HUES64 (cell line): ENCODE results near the gene OSBPL6.

Experiments
- H3K27ac ChIP-seq: 2 replicates; pipeline ENCODE4 v1.7.0; 2013; ENCODE audit warnings: low read depth, low read length, inconsistent platforms
- H3K27me3 ChIP-seq: 2 replicates; pipeline ENCODE4 v1.6.1; 2013; ENCODE audit warnings: mild to moderate bottlenecking, low read length; ENCODE audit not compliant: insufficient read depth
- H3K36me3 ChIP-seq: 2 replicates; pipeline ENCODE4 v1.6.1; 2013; ENCODE audit warnings: mild to moderate bottlenecking, low read length; ENCODE audit not compliant: insufficient read depth
- H3K4me1 ChIP-seq: 2 replicates; pipeline ENCODE4 v1.6.1; 2013; ENCODE audit warnings: mild to moderate bottlenecking, low read length, moderate library complexity; ENCODE audit not compliant: insufficient read depth
- H3K4me3 ChIP-seq: 2 replicates; pipeline ENCODE4 v1.5.1; 2013; ENCODE audit warnings: mild to moderate bottlenecking, low read length, moderate library complexity
- H3K9ac ChIP-seq: 2 replicates; pipeline ENCODE4 v1.6.1; 2013; ENCODE audit warnings: mild to moderate bottlenecking, low read depth, low read length
- H3K9me3 ChIP-seq: 2 replicates; pipeline ENCODE4 v1.6.1; 2013; ENCODE audit warnings: low read depth, low read length; ENCODE audit not compliant: insufficient read depth
- WGBS: fragments of 150-250, 120-280 bp; methylation state at CpG from one replicate; pipeline ENCODE4 v1.1.7; 2013; ENCODE audit warnings: missing lambda C conversion rate; 5-methylcytosine and 5-hydroxymethylcytosine counted together

OSBPL6 gene

DNA sequence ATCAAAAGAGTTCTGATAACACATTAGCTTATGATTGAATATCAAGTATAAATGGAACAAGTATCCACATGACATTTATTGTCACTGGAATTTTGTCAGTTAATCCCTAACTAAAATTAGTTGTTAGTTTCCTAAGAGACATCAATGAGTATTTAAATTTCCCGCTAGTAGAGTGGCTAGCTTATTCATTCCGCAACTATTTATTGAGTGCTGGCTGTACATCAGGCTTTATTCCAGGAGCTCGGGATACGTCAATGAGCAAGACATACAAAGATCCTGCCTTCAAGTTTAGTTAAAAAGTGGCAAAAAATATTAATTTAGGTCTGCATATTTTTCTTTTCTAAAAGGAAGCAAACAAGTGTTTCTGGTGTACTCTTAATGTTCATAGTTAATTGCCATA lies 197.4 kb downstream of the OSBPL6 start:
- Histone ChIP-seq H3K27ac (no peak overlapping the region), H3K4me3 (no peak overlapping the region), H3K4me1 (no peaks in the 10 kb centered on the region), H3K36me3 (0 out of 2 replicates have a peak, but pooled peaks cover 5% of the 10 kb centered on the region), H3K9me3 (no peaks in the 10 kb centered on the region), H3K27me3 (no peaks in the 10 kb centered on the region), H3K9ac (no peak overlapping the region)
- WGBS: 95% methylated on average over 4 of the region's 4 CpGs

DNA sequence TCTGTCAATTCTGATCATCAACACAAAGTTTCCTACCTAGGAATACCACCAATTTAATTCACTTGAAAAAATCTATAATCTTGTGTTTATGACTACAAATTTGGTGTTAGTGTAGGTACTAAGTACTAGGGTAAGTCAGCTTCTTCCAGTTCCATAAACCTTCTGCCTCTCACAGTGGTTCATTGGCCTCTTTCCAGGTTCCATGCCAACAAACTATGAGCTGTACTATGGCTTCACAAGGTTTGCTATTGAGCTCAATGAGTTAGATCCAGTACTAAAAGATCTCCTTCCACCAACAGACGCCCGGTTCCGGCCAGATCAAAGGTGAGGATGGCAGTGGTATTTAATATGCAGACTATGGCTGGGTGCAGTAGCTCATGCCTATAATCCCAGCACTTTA lies 197.9 kb downstream of the OSBPL6 start:
- Histone ChIP-seq H3K4me1 (no peaks in the 10 kb centered on the region), H3K27me3 (no peaks in the 10 kb centered on the region), H3K9ac (no peak overlapping the region), H3K4me3 (no peak overlapping the region), H3K27ac (no peak overlapping the region), H3K36me3 (0 out of 2 replicates have a peak, but pooled peaks cover 5% of the 10 kb centered on the region), H3K9me3 (no peaks in the 10 kb centered on the region)
- 85% methylated on average over 3 of the region's 3 CpGs for WGBS

DNA sequence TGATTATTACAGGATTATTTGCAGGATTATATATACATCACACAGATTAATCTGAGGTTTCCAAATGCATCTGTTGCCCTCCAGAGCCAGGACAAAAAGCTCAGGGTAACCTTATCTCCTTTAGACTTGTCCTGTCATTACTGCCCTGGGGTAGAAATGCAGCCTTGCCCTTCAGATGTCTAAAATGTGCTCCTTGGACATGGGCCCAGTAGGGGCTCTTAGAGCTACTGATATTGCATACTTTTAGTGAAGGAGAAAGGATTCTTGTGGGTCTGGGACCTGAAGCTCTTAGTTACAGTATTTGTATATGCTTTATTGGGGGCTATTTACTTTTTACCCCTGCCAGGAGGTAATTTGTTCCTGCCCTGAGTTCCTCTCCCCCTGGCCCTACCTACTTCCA lies 200.5 kb downstream of the OSBPL6 start:
- Histone ChIP-seq H3K9me3 (no peaks in the 10 kb centered on the region), H3K4me3 (no peak overlapping the region), H3K36me3 (no peaks in the 10 kb centered on the region), H3K27me3 (no peaks in the 10 kb centered on the region), H3K4me1 (no peaks in the 10 kb centered on the region), H3K27ac (no peak overlapping the region), H3K9ac (no peak overlapping the region)

DNA sequence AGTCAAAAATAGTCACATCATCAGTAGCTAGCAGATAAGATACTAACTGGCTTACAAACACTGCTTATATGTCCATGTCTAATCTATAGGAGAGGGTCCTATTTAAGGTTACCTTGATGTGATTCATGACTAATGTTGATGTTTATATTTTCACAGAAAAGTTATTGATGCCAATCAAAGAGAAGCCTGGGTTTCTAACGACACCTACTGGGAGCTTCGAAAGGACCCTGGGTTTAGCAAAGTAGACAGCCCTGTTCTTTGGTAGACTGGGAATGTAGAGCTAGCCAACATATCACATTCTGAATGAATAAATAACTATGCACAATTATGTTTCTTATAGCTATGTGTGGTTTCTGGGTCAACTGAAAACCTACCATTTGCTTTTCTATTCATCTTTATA lies 201.0 kb downstream of the OSBPL6 start:
- Histone ChIP-seq H3K27ac (no peak overlapping the region), H3K9me3 (no peaks in the 10 kb centered on the region), H3K9ac (no peak overlapping the region), H3K36me3 (no peaks in the 10 kb centered on the region), H3K27me3 (no peaks in the 10 kb centered on the region), H3K4me3 (no peak overlapping the region), H3K4me1 (no peaks in the 10 kb centered on the region)
- WGBS: 97% methylated on average over 2 of the region's 2 CpGs

DNA sequence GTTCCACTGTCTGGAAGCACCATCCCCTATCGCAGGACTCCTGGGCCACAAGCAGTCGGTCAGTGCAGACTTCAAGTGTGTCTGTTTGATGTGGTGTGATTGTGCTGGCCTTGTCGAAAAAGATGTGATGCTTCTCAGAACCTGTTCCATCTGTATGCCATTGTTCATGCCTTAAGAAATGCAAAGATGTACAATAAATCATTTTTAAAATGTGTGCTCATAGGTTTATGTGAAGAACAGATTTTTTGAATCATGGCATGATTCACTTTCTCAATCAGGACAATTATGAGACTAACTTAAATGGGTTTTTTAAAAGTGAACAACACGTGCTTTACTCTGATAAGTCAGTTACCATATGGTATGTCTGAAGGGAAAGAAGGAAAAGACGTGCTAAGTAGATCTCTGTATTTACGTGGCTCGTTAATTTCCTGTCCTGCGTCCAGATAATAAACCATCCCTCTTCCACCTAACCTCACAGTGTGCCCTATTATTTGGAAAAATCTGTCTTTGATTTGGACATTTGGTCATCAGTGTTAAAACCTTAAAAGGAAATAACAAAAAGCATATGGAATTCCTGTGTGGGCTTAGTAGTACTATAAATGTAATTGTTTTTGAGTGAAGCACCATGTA lies 201.7 kb downstream of the OSBPL6 start:
- Histone ChIP-seq H3K27me3 (no peaks in the 10 kb centered on the region), H3K4me1 (no peaks in the 10 kb centered on the region), H3K4me3 (no peak overlapping the region), H3K9me3 (no peaks in the 10 kb centered on the region), H3K9ac (no peak overlapping the region), H3K27ac (no peak overlapping the region), H3K36me3 (no peaks in the 10 kb centered on the region)
- 97% methylated on average over 7 of the region's 8 CpGs for whole genome bisulfite sequencing

DNA sequence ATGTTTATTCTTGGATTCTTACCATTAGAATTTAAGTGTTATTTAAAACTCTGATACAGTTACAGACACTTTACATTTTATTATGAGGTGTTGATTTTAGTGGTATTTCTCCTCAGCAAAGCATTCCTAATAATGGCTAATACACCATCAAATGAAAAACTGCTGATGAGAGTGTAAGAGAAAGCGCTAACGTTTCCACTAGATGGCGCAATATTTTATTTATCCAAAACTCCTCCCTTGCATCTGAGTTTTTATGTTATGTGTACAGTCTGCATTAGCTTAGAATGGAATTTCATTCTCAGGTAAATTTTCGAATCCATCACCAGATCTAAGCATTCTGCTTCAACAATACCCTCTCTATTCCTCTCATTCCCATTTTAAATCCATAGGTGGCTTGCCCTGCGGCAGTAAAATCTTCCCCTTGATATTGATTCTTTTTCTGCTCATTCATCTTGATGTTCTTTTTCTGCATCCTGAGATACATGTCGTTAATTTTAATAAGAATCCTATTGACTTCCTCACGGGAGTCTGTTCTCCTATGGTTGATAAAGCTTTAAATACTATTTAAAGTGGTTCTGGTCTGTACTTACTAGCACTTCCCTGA lies 202.8 kb downstream of the OSBPL6 start:
- Histone ChIP-seq H3K27ac (no peak overlapping the region), H3K27me3 (no peaks in the 10 kb centered on the region)
- 28% methylated on average over 6 of the region's 7 CpGs for WGBS

GRCh38 chr2:178401994-178402437 lies 207.7 kb downstream of the OSBPL6 start:
- 0 out of 2 replicates have a peak, but pooled peaks cover 6% of the 10 kb centered on the region for H3K4me1 ChIP-seq

More for the DNA sequence above, 202.8 kb downstream of the OSBPL6 start:
- Histone ChIP-seq H3K9ac (no peak overlapping the region), H3K36me3 (no peaks in the 10 kb centered on the region), H3K4me3 (no peak overlapping the region), H3K4me1 (no peaks in the 10 kb centered on the region), H3K9me3 (no peaks in the 10 kb centered on the region)

DNA sequence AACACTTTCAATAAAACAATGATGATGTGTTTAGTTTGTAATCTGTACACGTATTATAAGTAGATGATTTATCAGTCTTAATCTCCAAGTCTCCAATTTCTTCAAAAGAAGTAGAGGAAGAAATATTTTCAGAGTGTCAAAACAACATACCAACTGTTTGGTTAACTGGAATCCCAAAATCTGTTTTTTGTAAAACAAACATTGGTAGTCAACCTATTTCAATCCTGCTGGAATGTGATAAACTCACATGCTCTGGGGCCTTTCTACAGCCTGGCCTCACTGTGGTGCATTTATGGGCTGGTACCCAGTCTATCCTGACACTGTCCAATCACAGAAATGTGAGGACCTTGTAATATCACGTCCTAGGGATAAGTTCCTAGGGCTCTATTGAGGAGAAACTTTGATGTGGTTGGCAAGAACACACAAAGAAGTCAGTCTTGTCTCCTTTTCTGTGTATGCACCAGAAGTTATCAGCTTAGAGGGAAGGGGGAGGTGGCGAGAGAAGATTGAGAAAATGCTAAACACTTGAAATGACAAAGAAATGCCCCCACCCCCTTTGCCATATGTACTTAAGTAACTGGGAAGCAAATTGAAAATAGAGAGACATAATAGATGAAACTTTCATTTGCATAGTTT lies 209.5 kb downstream of the OSBPL6 start:
- Histone ChIP-seq H3K27me3 (no peaks in the 10 kb centered on the region), H3K9me3 (no peaks in the 10 kb centered on the region), H3K9ac (no peak overlapping the region), H3K36me3 (no peaks in the 10 kb centered on the region), H3K4me3 (no peak overlapping the region), H3K27ac (no peak overlapping the region), H3K4me1 (0 out of 2 replicates have a peak, but pooled peaks cover 6% of the 10 kb centered on the region)
- 55% methylated on average over 1 of the region's 3 CpGs for WGBS

More at GRCh38 chr2:178401994-178402437, 207.7 kb downstream of the OSBPL6 start:
- no peak overlapping the region for H3K27ac ChIP-seq
- H3K27me3 ChIP-seq: no peaks in the 10 kb centered on the region
- WGBS: 94% methylated on average over 5 of the region's 6 CpGs
- H3K36me3 ChIP-seq: no peaks in the 10 kb centered on the region
- H3K4me3 ChIP-seq: no peak overlapping the region
- no peaks in the 10 kb centered on the region for H3K9me3 ChIP-seq
- no peak overlapping the region for H3K9ac ChIP-seq

GRCh38 chr2:178404368-178404767 lies 210.1 kb downstream of the OSBPL6 start:
- WGBS: 80% methylated on average over 4 of the region's 4 CpGs
- H3K27me3 ChIP-seq: no peaks in the 10 kb centered on the region
- no peak overlapping the region for H3K27ac ChIP-seq
- 0 out of 2 replicates have a peak, but pooled peaks cover 6% of the 10 kb centered on the region for H3K4me1 ChIP-seq
- H3K36me3 ChIP-seq: no peaks in the 10 kb centered on the region
- no peak overlapping the region for H3K4me3 ChIP-seq
- H3K9me3 ChIP-seq: no peaks in the 10 kb centered on the region
- no peak overlapping the region for H3K9ac ChIP-seq

- 100% methylated on average over 3 of the region's 5 CpGs for WGBS
- no peaks in the 10 kb centered on the region for H3K27me3 ChIP-seq
- no peaks in the 10 kb centered on the region for H3K9me3 ChIP-seq
- no peak overlapping the region for H3K9ac ChIP-seq
- 0 out of 2 replicates have a peak, but pooled peaks cover under 1% of the 10 kb centered on the region for H3K4me1 ChIP-seq
- no peak overlapping the region for H3K27ac ChIP-seq
- H3K36me3 ChIP-seq: no peaks in the 10 kb centered on the region
- no peak overlapping the region for H3K4me3 ChIP-seq
Measured at GRCh38 chr2:178409261-178409660, 214.9 kb downstream of the OSBPL6 start.

DNA sequence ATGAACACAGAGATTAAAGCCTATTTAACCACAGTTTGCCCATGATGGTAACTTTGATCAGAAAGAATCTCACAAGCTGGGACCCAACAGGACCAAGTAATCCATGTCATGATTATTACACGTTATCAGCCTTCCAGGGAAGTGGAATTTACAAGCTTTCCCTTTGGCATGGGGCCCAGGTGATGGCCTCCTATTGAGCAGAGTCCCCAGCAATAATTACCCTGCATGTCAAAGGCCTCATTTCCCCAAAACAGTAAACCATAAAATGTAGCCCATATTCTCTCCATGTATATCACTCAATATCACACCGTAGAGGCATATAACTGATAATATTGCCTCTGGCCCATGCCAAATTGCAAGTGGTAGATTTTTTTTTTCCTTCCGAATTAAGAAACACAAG lies 217.7 kb downstream of the OSBPL6 start:
- WGBS: 75% methylated on average over 3 of the region's 3 CpGs
- Histone ChIP-seq H3K4me1 (no peaks in the 10 kb centered on the region), H3K9ac (no peak overlapping the region), H3K27me3 (no peaks in the 10 kb centered on the region), H3K27ac (no peak overlapping the region), H3K9me3 (no peaks in the 10 kb centered on the region), H3K36me3 (no peaks in the 10 kb centered on the region), H3K4me3 (no peak overlapping the region)
